GM23338 (cell line): ENCODE data around the gene CSRNP3. TPM values are rescaled to one million over a fixed set of nuclear protein-coding genes. Genes with fewer than 3 reads are reported as not detected.

Experiments
- ATAC-seq: fragments of 200-7000 bp; cut with Tn5 transposase; 3 replicates; pipeline ENCODE4 v1.9.1; 2020
- DNase-seq: peaks from one replicate; pipeline ENCODE4 v3.0.0-alpha.2; 2015; ENCODE audit warnings: low spot score
- H2AFZ ChIP-seq: fragments of 200-600 bp; sonication (generic); 2 replicates; pipeline ENCODE4 v1.8.0; 2016; ENCODE audit warnings: antibody characterized with exemption, mild to moderate bottlenecking, moderate library complexity
- H3F3A ChIP-seq: fragments of 200-600 bp; sonication (generic); replicated peaks from 2 replicates; pipeline ENCODE4 v1.8.0; 2017; ENCODE audit warnings: antibody characterized with exemption, mixed run types, low read depth
- H3K27ac ChIP-seq: fragments of 200-600 bp; sonication (generic); 2 replicates; pipeline ENCODE4 v1.6.1; 2016; ENCODE audit warnings: low read depth
- H3K27me3 ChIP-seq: fragments of 200-600 bp; sonication (generic); 2 replicates; pipeline ENCODE4 v1.8.0; 2016; ENCODE audit warnings: mild to moderate bottlenecking, mixed run types, moderate library complexity; ENCODE audit not compliant: insufficient read depth
- H3K36me3 ChIP-seq: fragments of 200-600 bp; sonication (generic); 2 replicates; pipeline ENCODE4 v1.8.0; 2016; ENCODE audit warnings: mild to moderate bottlenecking; ENCODE audit not compliant: insufficient read depth
- H3K4me1 ChIP-seq: fragments of 200-600 bp; sonication (generic); 2 replicates; pipeline ENCODE4 v1.8.0; 2016; ENCODE audit warnings: mild to moderate bottlenecking, moderate library complexity; ENCODE audit not compliant: insufficient read depth
- H3K4me2 ChIP-seq: fragments of 200-600 bp; sonication (generic); 2 replicates; pipeline ENCODE4 v1.7.1; 2017; ENCODE audit warnings: mixed run types
- H3K4me3 ChIP-seq: fragments of 200-600 bp; sonication (generic); 2 replicates; pipeline ENCODE4 v1.6.1; 2016; ENCODE audit warnings: mixed run types
- H3K79me2 ChIP-seq: fragments of 200-600 bp; sonication (generic); replicated peaks from 2 replicates; pipeline ENCODE4 v1.8.0; 2017; ENCODE audit warnings: mild to moderate bottlenecking; ENCODE audit not compliant: insufficient read depth
- H3K9me2 ChIP-seq: fragments of 200-600 bp; sonication (generic); 2 replicates; pipeline ENCODE4 v1.8.0; 2017; ENCODE audit not compliant: insufficient read depth
- H4K20me1 ChIP-seq: fragments of 200-600 bp; sonication (generic); replicated peaks from 2 replicates; pipeline ENCODE4 v1.8.0; 2017; ENCODE audit warnings: mild to moderate bottlenecking; ENCODE audit not compliant: insufficient read depth
- H3K27ac Mint-ChIP-seq: 2 replicates; pipeline ENCODE4 v1.8.0; 2020; ENCODE audit warnings: inconsistent platforms, mild to moderate bottlenecking, moderate library complexity, mixed read lengths
- H3K27me3 Mint-ChIP-seq: 3 replicates; pipeline ENCODE4 v1.8.0; 2022; ENCODE audit warnings: low read depth, mild to moderate bottlenecking, moderate library complexity, mixed read lengths, inconsistent platforms; ENCODE audit not compliant: insufficient read depth, poor library complexity
- H3K36me3 Mint-ChIP-seq: 3 replicates; pipeline ENCODE4 v1.8.0; 2021; ENCODE audit warnings: low read depth, mild to moderate bottlenecking, inconsistent platforms, moderate library complexity, mixed read lengths
- H3K4me1 Mint-ChIP-seq: 3 replicates; pipeline ENCODE4 v1.8.0; 2020; ENCODE audit warnings: mild to moderate bottlenecking, inconsistent platforms, mixed read lengths
- H3K4me3 Mint-ChIP-seq: 3 replicates; pipeline ENCODE4 v1.8.0; 2021; ENCODE audit warnings: moderate library complexity, mild to moderate bottlenecking, inconsistent platforms, mixed read lengths
- H3K9me3 Mint-ChIP-seq: 3 replicates; pipeline ENCODE4 v1.8.0; 2020; ENCODE audit warnings: moderate library complexity, mild to moderate bottlenecking, inconsistent platforms, mixed read lengths
- CREB1 ChIP-seq: fragments of 250-450 bp; sonication (Bioruptor Pico); IDR thresholded peaks from 2 replicates; pipeline ENCODE4 v1.5.0; 2020; ENCODE audit warnings: low read depth, mild to moderate bottlenecking, moderate library complexity
- JUNB ChIP-seq: IDR thresholded peaks from one replicate; pipeline ENCODE4 v1.6.1; 2016; ENCODE audit warnings: antibody characterized with exemption; ENCODE audit not compliant: unreplicated experiment
- NANOG ChIP-seq: IDR thresholded peaks from 2 replicates; pipeline ENCODE4 v1.6.1; 2016; ENCODE audit warnings: antibody characterized with exemption, borderline replicate concordance
- POLR2AphosphoS5 ChIP-seq: IDR thresholded peaks from 2 replicates; pipeline ENCODE4 v1.6.1; 2016; ENCODE audit warnings: antibody characterized with exemption, low read depth
- ZNF114 ChIP-seq: fragments of 250-450 bp; sonication (Bioruptor Pico); IDR thresholded peaks from 2 replicates; pipeline ENCODE4 v1.5.0; 2020; ENCODE audit warnings: mild to moderate bottlenecking, moderate library complexity
- ZNF331 ChIP-seq: fragments of 250-450 bp; sonication (Bioruptor Pico); IDR thresholded peaks from 2 replicates; pipeline ENCODE4 v1.5.0; 2020; ENCODE audit warnings: low read depth, mild to moderate bottlenecking, moderate library complexity
- polyA plus RNA-seq: library from polyadenylated mRNA; unstranded; fragments of >200 nt; fragmentation: Nextera tagmentation; extraction: Ambion mirVana; gene quantifications from 2 replicates; pipeline ENCODE4 v1.2.1, GENCODE V29; 2016
- total RNA-seq: library from RNA; depleted of rRNA; stranded (reverse); fragments of >200 nt; shearing (Covaris generic); gene quantifications from 2 replicates; pipeline ENCODE4 v1.2.3, GENCODE V29; 2014
- TF ChIP-seq, protein P1 (sequence below): IDR thresholded peaks from 2 replicates; pipeline ENCODE4 v1.6.1; 2016; ENCODE audit warnings: antibody characterized with exemption
- TF ChIP-seq, protein P2 (sequence below): IDR thresholded peaks from one replicate; pipeline ENCODE4 v1.6.1; 2018; ENCODE audit warnings: antibody characterized with exemption; ENCODE audit not compliant: unreplicated experiment
- TF ChIP-seq, protein P3 (sequence below): fragments of 250-450 bp; sonication (Bioruptor Pico); IDR thresholded peaks from 2 replicates; pipeline ENCODE4 v1.5.0; 2020; ENCODE audit warnings: mild to moderate bottlenecking, moderate library complexity

The CSRNP3 gene
- total and polyA plus RNA-seq, 2 experiments from 2014 or later, result 3.8 to 6.8 TPM

DNA sequence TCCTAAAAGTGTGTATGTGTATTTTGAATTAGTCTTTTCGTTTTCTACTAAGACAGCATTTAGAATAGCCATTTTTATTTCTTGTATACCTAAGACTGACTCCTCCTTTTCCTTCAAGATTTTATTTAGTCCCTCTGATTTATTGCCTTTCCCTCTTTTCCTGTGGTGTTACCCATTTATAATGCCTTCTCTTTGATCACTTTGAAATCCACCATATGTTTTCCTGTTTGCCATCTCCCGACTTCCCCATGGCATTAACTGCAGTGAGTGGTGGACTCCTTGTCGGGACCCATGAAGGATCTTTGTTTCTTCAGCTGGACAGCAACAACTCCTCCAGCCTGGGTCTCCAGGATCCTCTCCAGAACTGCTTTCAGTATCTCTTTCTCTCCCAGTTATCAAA is 160.7 kb downstream of the CSRNP3 start (continued):
- TF ChIP-seq, protein P1, sequence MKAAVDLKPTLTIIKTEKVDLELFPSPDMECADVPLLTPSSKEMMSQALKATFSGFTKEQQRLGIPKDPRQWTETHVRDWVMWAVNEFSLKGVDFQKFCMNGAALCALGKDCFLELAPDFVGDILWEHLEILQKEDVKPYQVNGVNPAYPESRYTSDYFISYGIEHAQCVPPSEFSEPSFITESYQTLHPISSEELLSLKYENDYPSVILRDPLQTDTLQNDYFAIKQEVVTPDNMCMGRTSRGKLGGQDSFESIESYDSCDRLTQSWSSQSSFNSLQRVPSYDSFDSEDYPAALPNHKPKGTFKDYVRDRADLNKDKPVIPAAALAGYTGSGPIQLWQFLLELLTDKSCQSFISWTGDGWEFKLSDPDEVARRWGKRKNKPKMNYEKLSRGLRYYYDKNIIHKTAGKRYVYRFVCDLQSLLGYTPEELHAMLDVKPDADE, result no peak
- TF ChIP-seq ZNF331 (CRISPR knock-in tag), result no peak

DNA sequence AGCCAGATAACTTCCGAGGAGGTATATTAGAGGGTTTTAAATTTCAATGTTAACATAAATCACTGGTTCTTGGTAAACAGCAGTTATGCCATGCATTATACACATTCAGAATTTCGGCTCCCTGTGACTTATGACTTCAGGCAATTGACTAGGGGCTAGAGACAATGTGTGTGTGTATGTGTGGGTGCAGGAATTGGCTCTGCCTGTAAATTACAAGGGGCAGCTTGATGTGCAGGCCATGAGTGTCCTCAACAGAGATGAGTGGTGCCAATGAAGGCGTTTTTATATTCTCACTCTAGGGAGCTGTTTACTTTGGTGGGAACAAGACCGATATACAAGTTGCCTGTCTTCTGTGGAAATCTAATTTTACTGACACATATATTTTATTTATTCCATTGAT is 161.6 kb downstream of the CSRNP3 start:
- H3K4me3 ChIP-seq, result no peak overlapping the region
- Mint-ChIP-seq H3K4me1 (peaks cover 51% of the 10 kb centered on the region), H3K9me3 (no peaks in the 10 kb centered on the region), H3K27ac (no peak overlapping the region), H3K36me3 (no peaks in the 10 kb centered on the region), H3K4me3 (no peak overlapping the region), H3K27me3 (peaks cover 5% of the 10 kb centered on the region)
- H3K36me3 ChIP-seq, result no peaks in the 10 kb centered on the region
- no peaks in the 10 kb centered on the region for H3K27me3 ChIP-seq
- H3K4me1 ChIP-seq, result peaks cover 44% of the 10 kb centered on the region
- H3K9me2 ChIP-seq, result no peaks in the 10 kb centered on the region
- TF ChIP-seq ZNF114, result no peak
- no peak for TF ChIP-seq JUNB
- TF ChIP-seq CREB1 (CRISPR knock-in tag), result no peak
- TF ChIP-seq, protein P1, result no peak
- no peak for TF ChIP-seq NANOG
- TF ChIP-seq POLR2AphosphoS5, result no peak
- TF ChIP-seq, protein P2, sequence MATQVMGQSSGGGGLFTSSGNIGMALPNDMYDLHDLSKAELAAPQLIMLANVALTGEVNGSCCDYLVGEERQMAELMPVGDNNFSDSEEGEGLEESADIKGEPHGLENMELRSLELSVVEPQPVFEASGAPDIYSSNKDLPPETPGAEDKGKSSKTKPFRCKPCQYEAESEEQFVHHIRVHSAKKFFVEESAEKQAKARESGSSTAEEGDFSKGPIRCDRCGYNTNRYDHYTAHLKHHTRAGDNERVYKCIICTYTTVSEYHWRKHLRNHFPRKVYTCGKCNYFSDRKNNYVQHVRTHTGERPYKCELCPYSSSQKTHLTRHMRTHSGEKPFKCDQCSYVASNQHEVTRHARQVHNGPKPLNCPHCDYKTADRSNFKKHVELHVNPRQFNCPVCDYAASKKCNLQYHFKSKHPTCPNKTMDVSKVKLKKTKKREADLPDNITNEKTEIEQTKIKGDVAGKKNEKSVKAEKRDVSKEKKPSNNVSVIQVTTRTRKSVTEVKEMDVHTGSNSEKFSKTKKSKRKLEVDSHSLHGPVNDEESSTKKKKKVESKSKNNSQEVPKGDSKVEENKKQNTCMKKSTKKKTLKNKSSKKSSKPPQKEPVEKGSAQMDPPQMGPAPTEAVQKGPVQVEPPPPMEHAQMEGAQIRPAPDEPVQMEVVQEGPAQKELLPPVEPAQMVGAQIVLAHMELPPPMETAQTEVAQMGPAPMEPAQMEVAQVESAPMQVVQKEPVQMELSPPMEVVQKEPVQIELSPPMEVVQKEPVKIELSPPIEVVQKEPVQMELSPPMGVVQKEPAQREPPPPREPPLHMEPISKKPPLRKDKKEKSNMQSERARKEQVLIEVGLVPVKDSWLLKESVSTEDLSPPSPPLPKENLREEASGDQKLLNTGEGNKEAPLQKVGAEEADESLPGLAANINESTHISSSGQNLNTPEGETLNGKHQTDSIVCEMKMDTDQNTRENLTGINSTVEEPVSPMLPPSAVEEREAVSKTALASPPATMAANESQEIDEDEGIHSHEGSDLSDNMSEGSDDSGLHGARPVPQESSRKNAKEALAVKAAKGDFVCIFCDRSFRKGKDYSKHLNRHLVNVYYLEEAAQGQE, result no peak
- TF ChIP-seq, protein P3, sequence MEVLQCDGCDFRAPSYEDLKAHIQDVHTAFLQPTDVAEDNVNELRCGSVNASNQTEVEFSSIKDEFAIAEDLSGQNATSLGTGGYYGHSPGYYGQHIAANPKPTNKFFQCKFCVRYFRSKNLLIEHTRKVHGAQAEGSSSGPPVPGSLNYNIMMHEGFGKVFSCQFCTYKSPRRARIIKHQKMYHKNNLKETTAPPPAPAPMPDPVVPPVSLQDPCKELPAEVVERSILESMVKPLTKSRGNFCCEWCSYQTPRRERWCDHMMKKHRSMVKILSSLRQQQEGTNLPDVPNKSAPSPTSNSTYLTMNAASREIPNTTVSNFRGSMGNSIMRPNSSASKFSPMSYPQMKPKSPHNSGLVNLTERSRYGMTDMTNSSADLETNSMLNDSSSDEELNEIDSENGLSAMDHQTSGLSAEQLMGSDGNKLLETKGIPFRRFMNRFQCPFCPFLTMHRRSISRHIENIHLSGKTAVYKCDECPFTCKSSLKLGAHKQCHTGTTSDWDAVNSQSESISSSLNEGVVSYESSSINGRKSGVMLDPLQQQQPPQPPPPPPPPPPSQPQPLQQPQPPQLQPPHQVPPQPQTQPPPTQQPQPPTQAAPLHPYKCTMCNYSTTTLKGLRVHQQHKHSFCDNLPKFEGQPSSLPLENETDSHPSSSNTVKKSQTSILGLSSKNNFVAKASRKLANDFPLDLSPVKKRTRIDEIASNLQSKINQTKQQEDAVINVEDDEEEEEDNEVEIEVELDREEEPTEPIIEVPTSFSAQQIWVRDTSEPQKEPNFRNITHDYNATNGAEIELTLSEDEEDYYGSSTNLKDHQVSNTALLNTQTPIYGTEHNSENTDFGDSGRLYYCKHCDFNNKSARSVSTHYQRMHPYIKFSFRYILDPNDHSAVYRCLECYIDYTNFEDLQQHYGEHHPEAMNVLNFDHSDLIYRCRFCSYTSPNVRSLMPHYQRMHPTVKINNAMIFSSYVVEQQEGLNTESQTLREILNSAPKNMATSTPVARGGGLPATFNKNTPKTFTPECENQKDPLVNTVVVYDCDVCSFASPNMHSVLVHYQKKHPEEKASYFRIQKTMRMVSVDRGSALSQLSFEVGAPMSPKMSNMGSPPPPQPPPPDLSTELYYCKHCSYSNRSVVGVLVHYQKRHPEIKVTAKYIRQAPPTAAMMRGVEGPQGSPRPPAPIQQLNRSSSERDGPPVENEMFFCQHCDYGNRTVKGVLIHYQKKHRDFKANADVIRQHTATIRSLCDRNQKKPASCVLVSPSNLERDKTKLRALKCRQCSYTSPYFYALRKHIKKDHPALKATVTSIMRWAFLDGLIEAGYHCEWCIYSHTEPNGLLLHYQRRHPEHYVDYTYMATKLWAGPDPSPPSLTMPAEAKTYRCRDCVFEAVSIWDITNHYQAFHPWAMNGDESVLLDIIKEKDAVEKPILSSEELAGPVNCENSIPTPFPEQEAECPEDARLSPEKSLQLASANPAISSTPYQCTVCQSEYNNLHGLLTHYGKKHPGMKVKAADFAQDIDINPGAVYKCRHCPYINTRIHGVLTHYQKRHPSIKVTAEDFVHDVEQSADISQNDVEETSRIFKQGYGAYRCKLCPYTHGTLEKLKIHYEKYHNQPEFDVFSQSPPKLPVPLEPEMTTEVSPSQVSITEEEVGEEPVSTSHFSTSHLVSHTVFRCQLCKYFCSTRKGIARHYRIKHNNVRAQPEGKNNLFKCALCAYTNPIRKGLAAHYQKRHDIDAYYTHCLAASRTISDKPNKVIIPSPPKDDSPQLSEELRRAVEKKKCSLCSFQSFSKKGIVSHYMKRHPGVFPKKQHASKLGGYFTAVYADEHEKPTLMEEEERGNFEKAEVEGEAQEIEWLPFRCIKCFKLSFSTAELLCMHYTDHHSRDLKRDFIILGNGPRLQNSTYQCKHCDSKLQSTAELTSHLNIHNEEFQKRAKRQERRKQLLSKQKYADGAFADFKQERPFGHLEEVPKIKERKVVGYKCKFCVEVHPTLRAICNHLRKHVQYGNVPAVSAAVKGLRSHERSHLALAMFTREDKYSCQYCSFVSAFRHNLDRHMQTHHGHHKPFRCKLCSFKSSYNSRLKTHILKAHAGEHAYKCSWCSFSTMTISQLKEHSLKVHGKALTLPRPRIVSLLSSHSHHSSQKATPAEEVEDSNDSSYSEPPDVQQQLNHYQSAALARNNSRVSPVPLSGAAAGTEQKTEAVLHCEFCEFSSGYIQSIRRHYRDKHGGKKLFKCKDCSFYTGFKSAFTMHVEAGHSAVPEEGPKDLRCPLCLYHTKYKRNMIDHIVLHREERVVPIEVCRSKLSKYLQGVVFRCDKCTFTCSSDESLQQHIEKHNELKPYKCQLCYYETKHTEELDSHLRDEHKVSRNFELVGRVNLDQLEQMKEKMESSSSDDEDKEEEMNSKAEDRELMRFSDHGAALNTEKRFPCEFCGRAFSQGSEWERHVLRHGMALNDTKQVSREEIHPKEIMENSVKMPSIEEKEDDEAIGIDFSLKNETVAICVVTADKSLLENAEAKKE (CRISPR knock-in tag), result no peak
- no peak for DNase-seq
- H3F3A ChIP-seq, result no peaks in the 10 kb centered on the region
- no peak overlapping the region for H2AFZ ChIP-seq
- no peaks in the 10 kb centered on the region for H3K79me2 ChIP-seq
- H3K27ac ChIP-seq, result no peak overlapping the region
- no peaks in the 10 kb centered on the region for H4K20me1 ChIP-seq
- no peak for ATAC-seq
- no peak overlapping the region for H3K4me2 ChIP-seq
